ENCODE measurements around the gene YIPF3. TPM values are rescaled to one million over a fixed set of nuclear protein-coding genes. Genes with fewer than 3 reads are reported as not detected.
"Not testable (repeated sequence)": the region's sequence is repeated elsewhere in the genome, so short reads cannot be mapped to it uniquely, and the experiment has no call there.

YIPF3 gene
- total and polyA plus RNA-seq, 2 experiments from 2014 or later, result 134 to 195 TPM

GRCh38 chr6:43503443-43503842 lies 13.3 kb downstream of the YIPF3 start:
- H3K27ac ChIP-seq, result no peak overlapping the region
- TF ChIP-seq CTCF (IDR thresholded peaks at IDR 0.05; ENCODE audit: low read depth, low read length), result no peak
- peaks cover 4% of the 10 kb centered on the region for H3K27me3 ChIP-seq
- DNase-seq (ENCODE audit: low read depth in 1 of 2, low spot score in 1 of 2), result no peak
- H3K4me3 ChIP-seq, result no peak overlapping the region
- no peaks in the 10 kb centered on the region for H3K9me3 ChIP-seq (ENCODE audit: low read depth)
- H3K4me1 ChIP-seq (ENCODE audit: low read depth), result peaks cover 5% of the 10 kb centered on the region
- peaks cover 36% of the 10 kb centered on the region for H3K36me3 ChIP-seq

DNA sequence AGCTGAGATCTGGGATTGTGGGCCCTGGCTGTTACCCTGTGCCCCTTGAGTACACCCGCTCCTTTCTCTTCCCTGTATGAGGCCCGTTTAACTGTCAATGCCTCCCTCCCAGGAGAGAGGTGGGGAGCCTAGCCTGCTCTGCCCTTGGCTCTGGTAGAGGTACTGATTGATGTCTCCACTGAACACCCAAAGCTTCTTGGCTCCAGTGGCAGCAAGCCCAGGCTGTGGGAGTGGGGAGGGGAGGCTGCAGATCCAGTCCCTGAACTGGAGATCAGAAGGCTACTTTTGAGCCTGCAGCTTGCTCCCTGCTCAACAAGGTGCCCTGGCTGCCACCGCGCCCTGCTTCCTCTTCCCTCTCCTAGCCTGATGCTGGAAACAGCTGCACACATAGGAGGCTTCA lies 14.1 kb downstream of the YIPF3 start:
- H3K4me3 ChIP-seq, result no peak overlapping the region
- no peak for DNase-seq (ENCODE audit: low read depth in 1 of 2, low spot score in 1 of 2)

GRCh38 chr6:43500921-43501320 lies 15.8 kb downstream of the YIPF3 start:
- H3K9me3 ChIP-seq (ENCODE audit: low read depth), result no peaks in the 10 kb centered on the region
- no peak for DNase-seq (ENCODE audit: low read depth in 1 of 2, low spot score in 1 of 2)
- TF ChIP-seq CTCF (IDR thresholded peaks at IDR 0.05; ENCODE audit: low read depth, low read length), result no peak
- H3K36me3 ChIP-seq, result peaks cover 40% of the 10 kb centered on the region
- no peak overlapping the region for H3K4me3 ChIP-seq
- peaks cover 6% of the 10 kb centered on the region for H3K4me1 ChIP-seq (ENCODE audit: low read depth)
- no peak overlapping the region for H3K27ac ChIP-seq
- H3K27me3 ChIP-seq, result no peaks in the 10 kb centered on the region

More for the DNA sequence above, 14.1 kb downstream of the YIPF3 start:
- H3K36me3 ChIP-seq, result peaks cover 38% of the 10 kb centered on the region
- no peak overlapping the region for H3K27ac ChIP-seq
- H3K9me3 ChIP-seq (ENCODE audit: low read depth), result no peaks in the 10 kb centered on the region
- peaks cover 5% of the 10 kb centered on the region for H3K4me1 ChIP-seq (ENCODE audit: low read depth)
- H3K27me3 ChIP-seq, result no peaks in the 10 kb centered on the region
- TF ChIP-seq CTCF (IDR thresholded peaks at IDR 0.05; ENCODE audit: low read depth, low read length), result no peak

- Histone ChIP-seq H3K4me3 (no peak overlapping the region), H3K9me3 (ENCODE audit: low read depth) (no peaks in the 10 kb centered on the region), H3K36me3 (peaks cover 34% of the 10 kb centered on the region), H3K27ac (no peak overlapping the region), H3K27me3 (no peaks in the 10 kb centered on the region), H3K4me1 (ENCODE audit: low read depth) (peaks cover 13% of the 10 kb centered on the region)
- TF ChIP-seq CTCF (IDR thresholded peaks at IDR 0.05; ENCODE audit: low read depth, low read length), result no peak
- no peak for DNase-seq (ENCODE audit: low read depth in 1 of 2, low spot score in 1 of 2)
Measured at GRCh38 chr6:43499028-43499815, 17.5 kb downstream of the YIPF3 start.

GRCh38 chr6:43498291-43498690 lies 18.4 kb downstream of the YIPF3 start:
- not testable (repeated sequence) for H3K27me3 ChIP-seq; H3K27ac ChIP-seq; H3K9me3 ChIP-seq (ENCODE audit: low read depth); H3K4me3 ChIP-seq; DNase-seq (ENCODE audit: low read depth in 1 of 2, low spot score in 1 of 2)
- Histone ChIP-seq H3K4me1 (ENCODE audit: low read depth) (peaks cover 13% of the 10 kb centered on the region), H3K36me3 (peaks cover 33% of the 10 kb centered on the region)

DNA sequence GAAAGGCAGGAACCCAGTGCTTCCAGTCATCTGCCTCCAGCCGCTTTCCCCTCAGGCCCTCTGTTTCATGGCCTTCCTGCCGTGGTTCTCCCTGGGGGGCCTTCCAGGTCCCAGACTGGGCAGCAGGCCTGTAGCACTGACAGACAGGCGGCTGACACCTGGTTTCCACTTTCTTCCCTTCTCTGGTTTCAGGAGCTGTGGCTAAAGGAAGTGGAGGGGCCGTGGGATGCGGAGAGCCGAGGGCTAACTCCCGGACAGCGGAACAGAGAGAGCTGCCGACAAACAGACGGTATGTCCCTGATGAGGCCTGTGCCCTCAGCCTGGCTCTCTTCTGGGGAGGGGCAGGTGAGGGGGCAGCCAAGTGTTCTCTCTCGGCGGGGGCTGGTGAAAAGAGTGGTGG lies 19.0 kb downstream of the YIPF3 start:
- TF ChIP-seq CTCF (IDR thresholded peaks at IDR 0.05; ENCODE audit: low read depth, low read length), result no peak
- DNase-seq (ENCODE audit: low read depth in 1 of 2, low spot score in 1 of 2), result no peak
- Histone ChIP-seq H3K36me3 (peaks cover 28% of the 10 kb centered on the region), H3K4me3 (no peak overlapping the region), H3K27me3 (no peaks in the 10 kb centered on the region), H3K4me1 (ENCODE audit: low read depth) (peaks cover 13% of the 10 kb centered on the region), H3K9me3 (ENCODE audit: low read depth) (no peaks in the 10 kb centered on the region), H3K27ac (peak overlapping the region; percentile 59)
